GM21723 (cell line): Measurements from ENCODE around the gene LDHAL6A.

Source experiments
- ATAC-seq: cut with Tn5 transposase; IDR thresholded peaks from one replicate; pipeline ENCODE4 v1.9.1; 2021; ENCODE audit warnings: mild to moderate bottlenecking, moderate library complexity; ENCODE audit not compliant: unreplicated experiment

The LDHAL6A gene

GRCh38 chr11:18490319-18490718 is 34.7 kb downstream of the LDHAL6A start:
- no peak for ATAC-seq

DNA sequence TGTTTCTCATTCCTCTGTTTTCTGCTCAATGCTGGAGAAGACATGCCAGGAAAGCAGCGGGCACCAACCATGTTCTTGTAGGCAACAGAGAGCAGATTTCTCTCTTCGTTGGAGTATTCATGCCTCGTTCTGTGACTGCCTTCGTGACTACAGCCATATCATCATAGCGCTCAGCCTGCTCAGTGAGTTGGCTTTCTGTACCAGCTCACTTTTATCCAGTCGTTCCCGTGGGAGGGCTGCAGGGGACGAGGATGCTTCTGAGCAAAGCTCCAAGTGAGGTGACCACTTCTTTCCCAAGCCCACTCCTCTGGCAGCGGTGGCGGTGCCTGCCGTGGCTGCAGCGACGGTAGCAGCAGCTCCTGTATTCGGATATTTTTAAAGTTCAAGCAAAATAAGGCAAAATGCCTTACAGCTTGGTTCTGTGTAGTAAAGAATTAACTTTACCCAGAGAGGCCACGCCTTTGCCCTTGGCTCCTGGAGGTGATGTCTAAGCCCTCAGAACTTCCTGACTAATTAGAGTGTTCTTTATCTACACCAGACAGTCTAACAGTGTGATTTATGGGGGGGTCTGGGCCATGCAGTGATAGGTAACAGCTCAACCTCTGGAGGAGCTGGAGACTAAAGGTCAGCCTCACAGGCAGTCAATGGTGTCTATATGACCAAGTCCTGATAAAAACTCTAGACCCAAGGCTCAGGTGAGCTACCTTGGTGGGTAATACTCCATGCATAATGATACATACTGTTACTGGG is 35.3 kb downstream of the LDHAL6A start:
- ATAC-seq, result no peak

DNA sequence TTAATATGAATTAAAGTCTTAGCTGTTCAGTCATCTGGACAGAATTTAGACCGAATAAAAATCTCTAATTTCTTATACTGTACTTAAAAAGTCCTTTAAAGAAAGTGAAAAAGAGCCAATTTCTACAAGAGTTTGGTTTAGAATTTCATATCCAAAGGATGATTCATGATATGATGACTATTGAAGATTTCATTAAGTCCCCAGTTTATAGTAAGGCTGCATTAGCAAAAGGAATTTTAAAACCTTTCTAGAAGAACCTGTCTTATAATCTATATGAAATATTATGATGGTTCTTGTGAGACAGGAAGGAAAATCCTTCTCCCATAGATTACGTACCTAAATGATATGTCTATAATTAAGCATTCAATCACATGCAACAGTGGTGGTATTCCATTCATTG is 36.3 kb downstream of the LDHAL6A start:
- no peak for ATAC-seq

DNA sequence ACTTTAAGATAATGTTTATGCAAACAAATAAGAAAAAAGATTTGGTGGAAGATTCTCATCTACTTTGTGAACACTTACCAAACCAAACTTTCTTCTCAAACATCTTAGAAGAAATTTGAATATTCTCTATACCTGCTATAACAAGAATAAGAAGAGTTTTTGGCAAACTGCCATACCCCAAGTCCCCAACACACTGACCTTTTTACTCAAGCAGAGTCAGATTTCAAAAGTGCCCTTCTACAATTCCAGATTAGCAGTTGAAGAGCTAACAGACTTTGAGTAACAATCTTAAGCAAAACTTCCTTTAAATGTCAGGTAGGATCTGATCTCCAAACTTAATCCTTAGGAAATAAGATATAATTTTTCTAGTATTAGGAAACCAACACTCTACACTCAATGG is 37.2 kb downstream of the LDHAL6A start:
- no peak for ATAC-seq

DNA sequence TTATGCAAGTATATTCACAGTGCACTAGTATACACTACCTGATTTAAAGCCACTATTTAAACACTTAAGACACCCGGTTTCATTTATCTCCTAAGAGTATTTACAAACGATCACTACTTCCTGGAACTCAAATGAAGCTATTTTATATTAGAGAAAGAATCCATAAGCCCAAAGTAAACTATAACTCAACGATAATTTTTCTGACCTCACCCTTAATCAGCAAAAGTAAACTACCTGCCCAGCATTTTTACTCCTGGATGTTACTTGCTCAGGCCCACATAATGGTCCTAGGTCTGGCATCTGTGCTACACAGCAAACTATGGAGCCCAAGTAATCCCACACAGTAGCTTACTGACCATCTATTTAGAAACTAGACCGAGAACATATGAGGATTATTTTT is 37.7 kb downstream of the LDHAL6A start:
- ATAC-seq, result no peak

DNA sequence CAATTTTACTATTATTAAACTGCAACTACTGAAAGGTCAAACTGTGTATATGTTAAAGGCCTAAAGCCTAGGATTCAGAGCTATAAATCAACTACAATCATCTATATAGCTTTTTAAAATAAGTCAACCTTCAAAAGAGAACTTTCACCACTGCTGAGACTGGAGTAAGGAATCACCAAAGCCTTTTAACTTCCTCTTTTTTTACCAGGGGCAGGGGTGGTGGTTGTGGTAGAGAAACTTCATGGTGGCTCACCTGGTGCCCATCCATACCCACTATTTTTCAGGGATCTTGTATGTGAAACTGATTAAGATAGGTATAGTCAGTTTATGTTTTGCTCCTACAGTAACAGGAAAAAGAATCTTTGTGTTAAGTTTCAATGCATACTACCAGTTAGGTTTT is 39.6 kb downstream of the LDHAL6A start:
- ATAC-seq, result no peak

GRCh38 chr11:18495703-18496102 is 40.0 kb downstream of the LDHAL6A start:
- ATAC-seq, result no peak

DNA sequence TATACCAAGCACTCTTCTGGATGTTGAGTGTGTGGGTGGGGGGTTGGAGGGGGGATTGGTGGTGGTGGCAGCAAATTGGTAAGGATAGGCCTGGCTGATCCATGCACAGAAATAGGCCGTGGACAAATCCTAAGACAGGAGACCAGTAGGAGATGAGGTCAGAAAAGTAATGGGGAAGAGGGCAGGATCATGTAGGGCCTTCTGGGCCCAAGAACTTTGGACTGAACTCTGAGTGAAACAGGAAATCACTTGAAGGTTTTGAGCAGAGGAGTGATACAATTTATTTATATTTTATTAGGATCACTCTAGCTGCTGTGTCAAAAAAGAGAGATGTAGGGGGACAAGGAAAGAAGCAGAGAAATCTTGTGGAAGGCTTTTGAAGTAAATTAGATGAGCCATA is 42.4 kb downstream of the LDHAL6A start:
- ATAC-seq, result no peak

DNA sequence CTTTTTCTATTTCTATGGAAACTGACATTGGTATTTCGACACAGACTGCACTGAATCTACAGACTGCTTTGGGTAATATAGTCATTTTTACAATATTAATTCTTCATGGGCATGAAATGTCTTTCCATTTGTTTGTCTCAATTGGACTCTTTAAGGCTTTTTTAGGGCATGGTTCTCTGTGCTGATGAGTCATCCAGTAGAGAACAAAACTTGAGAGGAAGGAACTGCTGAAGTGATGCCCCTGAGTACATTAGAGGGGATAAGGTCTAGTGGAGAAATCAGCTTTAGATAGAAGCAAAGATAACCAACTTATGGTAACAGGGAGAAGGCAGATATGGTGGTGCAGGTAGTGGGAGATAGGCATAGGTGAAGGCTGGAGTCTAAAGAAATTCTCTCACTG is 46.0 kb downstream of the LDHAL6A start:
- ATAC-seq, result no peak

- ATAC-seq, result no peak
These were observed 46.7 kb downstream of the LDHAL6A start for GRCh38 chr11:18502352-18502751.

GRCh38 chr11:18521122-18521521 is 65.5 kb downstream of the LDHAL6A start:
- ATAC-seq, result no peak

DNA sequence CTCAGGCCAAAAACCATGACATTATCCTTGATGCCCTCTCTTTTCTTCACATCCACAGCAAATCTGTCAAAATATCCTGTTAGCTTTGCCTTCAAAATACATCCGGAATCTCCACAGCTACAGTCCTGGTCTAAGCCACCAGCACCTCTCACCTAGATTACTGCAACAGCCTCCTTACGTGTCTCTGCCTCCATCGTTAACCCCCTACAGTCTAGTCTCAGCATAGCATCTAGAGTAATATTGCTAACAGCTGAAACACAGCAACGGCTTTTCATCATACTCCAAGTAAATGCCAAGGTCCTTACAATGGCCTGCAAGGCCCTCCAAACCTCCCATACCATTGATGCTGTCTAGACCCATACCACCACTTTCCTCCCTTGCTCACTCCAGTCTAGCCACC is 66.7 kb downstream of the LDHAL6A start:
- ATAC-seq, result no peak

- no peak for ATAC-seq
These were observed 67.4 kb downstream of the LDHAL6A start for GRCh38 chr11:18523084-18523483.

DNA sequence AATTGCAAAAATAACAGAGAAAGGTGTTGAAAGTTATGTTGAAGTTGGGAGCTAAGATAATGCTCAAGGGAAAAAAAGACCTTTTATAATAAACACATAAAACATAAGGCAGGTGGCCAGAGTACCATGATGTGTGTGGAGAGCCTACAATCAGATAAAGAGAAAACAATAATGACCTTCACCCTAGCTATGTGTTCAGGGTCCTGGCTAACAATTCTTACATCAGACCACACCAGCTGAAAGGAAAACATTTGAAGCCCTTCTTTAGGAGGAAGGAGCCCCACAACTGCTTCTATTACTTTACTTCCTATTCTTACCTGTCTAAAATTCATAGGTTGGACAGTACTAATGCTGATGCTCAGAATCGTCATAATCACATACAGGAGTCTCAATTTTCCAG is 68.6 kb downstream of the LDHAL6A start:
- ATAC-seq, result no peak

- ATAC-seq, result no peak
These were observed 70.5 kb downstream of the LDHAL6A start for GRCh38 chr11:18526130-18526520.

- peak; percentile 92 for ATAC-seq
These were observed 71.1 kb downstream of the LDHAL6A start, which contains the start of gene TSG101 for GRCh38 chr11:18526521-18527296. Gene TSG101, minus strand, starts transcription at chr11:18526942. Its CDS starts 126 bp downstream, at chr11:18526816.

GRCh38 chr11:18527512-18527911 is 71.9 kb downstream of the LDHAL6A start:
- ATAC-seq, result no peak
